H9 (cell line): ENCODE measurements around the gene FUT4. TPM values are rescaled to one million over a fixed set of nuclear protein-coding genes. Genes with fewer than 3 reads are reported as not detected.

Experiments used
- DNase-seq: peaks from one replicate; pipeline ENCODE4 v3.0.0-alpha.2; 2017
- H2AFZ ChIP-seq: one replicate; pipeline ENCODE4 v1.6.1; 2013; ENCODE audit warnings: mild to moderate bottlenecking, low read length, control low read depth, moderate library complexity
- H2AK5ac ChIP-seq: 2 replicates; pipeline ENCODE4 v1.6.1; 2013; ENCODE audit warnings: low read length, control low read depth, mixed read lengths; ENCODE audit not compliant: insufficient read length
- H2BK120ac ChIP-seq: one replicate; pipeline ENCODE4 v1.6.1; 2013; ENCODE audit warnings: low read depth, mild to moderate bottlenecking, low read length, control low read depth, inconsistent platforms; ENCODE audit not compliant: poor library complexity, severe bottlenecking
- H2BK12ac ChIP-seq: 2 replicates; pipeline ENCODE4 v1.6.1; 2013; ENCODE audit warnings: low read length, control low read depth, mixed read lengths, low read depth; ENCODE audit not compliant: insufficient read length
- H2BK15ac ChIP-seq: 2 replicates; pipeline ENCODE4 v1.6.1; 2013; ENCODE audit warnings: low read depth, low read length, control low read depth
- H2BK20ac ChIP-seq: one replicate; pipeline ENCODE4 v1.6.1; 2013; ENCODE audit warnings: low read depth, mild to moderate bottlenecking, low read length, control low read depth, inconsistent platforms; ENCODE audit not compliant: poor library complexity, severe bottlenecking
- H2BK5ac ChIP-seq: 2 replicates; pipeline ENCODE4 v1.6.1; 2013; ENCODE audit warnings: low read length, control low read depth, mixed read lengths; ENCODE audit not compliant: insufficient read length
- H3K14ac ChIP-seq: 2 replicates; pipeline ENCODE4 v1.6.1; 2013; ENCODE audit warnings: low read length, control low read depth; ENCODE audit not compliant: insufficient read depth
- H3K18ac ChIP-seq: 2 replicates; pipeline ENCODE4 v1.6.1; 2013; ENCODE audit warnings: low read depth, mild to moderate bottlenecking, mixed read lengths, low read length, control low read depth; ENCODE audit not compliant: insufficient read length
- H3K23ac ChIP-seq: 2 replicates; pipeline ENCODE4 v1.6.1; 2013; ENCODE audit warnings: low read length, control low read depth, mixed read lengths, low read depth; ENCODE audit not compliant: insufficient read length
- H3K23me2 ChIP-seq: 2 replicates; pipeline ENCODE4 v1.6.1; 2013; ENCODE audit warnings: low read depth, mild to moderate bottlenecking, mixed read lengths, low read length, control low read depth; ENCODE audit not compliant: insufficient read length, poor library complexity, severe bottlenecking
- H3K27ac ChIP-seq: 2 replicates; pipeline ENCODE4 v1.5.1; 2013; ENCODE audit warnings: low read length, control low read depth, mixed read lengths, low read depth; ENCODE audit not compliant: insufficient read length
- H3K27me3 ChIP-seq: 2 replicates; pipeline ENCODE4 v1.6.1; 2013; ENCODE audit warnings: low read length, control low read depth, inconsistent platforms; ENCODE audit not compliant: insufficient read depth
- H3K4ac ChIP-seq: 2 replicates; pipeline ENCODE4 v1.6.1; 2013; ENCODE audit warnings: low read depth, mild to moderate bottlenecking, control low read depth, inconsistent platforms, low read length, moderate library complexity
- H3K4me1 ChIP-seq: 2 replicates; pipeline ENCODE4 v1.6.1; 2013; ENCODE audit warnings: low read length, control low read depth, inconsistent platforms; ENCODE audit not compliant: insufficient read depth
- H3K4me2 ChIP-seq: 2 replicates; pipeline ENCODE4 v1.6.1; 2013; ENCODE audit warnings: low read length, control low read depth, mixed read lengths; ENCODE audit not compliant: insufficient read length, insufficient read depth
- H3K56ac ChIP-seq: 2 replicates; pipeline ENCODE4 v1.6.1; 2013; ENCODE audit warnings: low read depth, mild to moderate bottlenecking, mixed read lengths, low read length, control low read depth; ENCODE audit not compliant: insufficient read length
- H3K79me1 ChIP-seq: 2 replicates; pipeline ENCODE4 v1.6.1; 2013; ENCODE audit warnings: low read depth, mild to moderate bottlenecking, moderate library complexity, low read length, control low read depth, inconsistent platforms; ENCODE audit not compliant: insufficient read depth, poor library complexity, severe bottlenecking
- H3K79me2 ChIP-seq: 2 replicates; pipeline ENCODE4 v1.6.1; 2013; ENCODE audit warnings: low read length, control low read depth, inconsistent platforms; ENCODE audit not compliant: insufficient read depth
- H3K9ac ChIP-seq: 2 replicates; pipeline ENCODE4 v1.6.1; 2013; ENCODE audit warnings: low read length, control low read depth, mixed read lengths; ENCODE audit not compliant: insufficient read length; ENCODE audit errors: extremely low read depth
- H3K9me3 ChIP-seq: one replicate; pipeline ENCODE4 v1.6.1; 2013; ENCODE audit warnings: low read depth, low read length, inconsistent platforms; ENCODE audit not compliant: control insufficient read depth
- H3T11ph ChIP-seq: one replicate; pipeline ENCODE4 v1.6.1; 2013; ENCODE audit warnings: mild to moderate bottlenecking, low read length, control low read depth, inconsistent platforms
- H4K20me1 ChIP-seq: one replicate; pipeline ENCODE4 v1.6.1; 2013; ENCODE audit not compliant: control insufficient read depth, insufficient read length, insufficient read depth
- H4K5ac ChIP-seq: 2 replicates; pipeline ENCODE4 v1.6.1; 2013; ENCODE audit warnings: low read depth, mild to moderate bottlenecking, mixed read lengths, low read length, control low read depth; ENCODE audit not compliant: insufficient read length
- H4K8ac ChIP-seq: replicated peaks from 2 replicates; pipeline ENCODE4 v1.6.1; 2013; ENCODE audit warnings: low read length, control low read depth, mixed read lengths, low read depth; ENCODE audit not compliant: insufficient read length
- H4K91ac ChIP-seq: 2 replicates; pipeline ENCODE4 v1.6.1; 2013; ENCODE audit warnings: low read depth, mild to moderate bottlenecking, moderate library complexity, mixed read lengths, low read length, control low read depth; ENCODE audit not compliant: insufficient read length
- H3K27ac Mint-ChIP-seq, 3 experiments: 2 replicates in 2 of 3; 3 replicates in 1 of 3; pipeline ENCODE4 v1.8.0; 2020 to 2021; ENCODE audit warnings: mixed read lengths in 3 of 3, mild to moderate bottlenecking in 1 of 3, moderate library complexity in 1 of 3
- H3K27me3 Mint-ChIP-seq: 2 replicates; pipeline ENCODE4 v1.8.0; 2021; ENCODE audit warnings: low read depth, mild to moderate bottlenecking, moderate library complexity, mixed read lengths
- H3K36me3 Mint-ChIP-seq, 3 experiments: 2 replicates in 2 of 3; 3 replicates in 1 of 3; pipeline ENCODE4 v1.8.0; 2020 to 2021; ENCODE audit warnings: low read depth in 3 of 3, mixed read lengths in 3 of 3; ENCODE audit not compliant: insufficient read depth in 1 of 3
- H3K4me1 Mint-ChIP-seq, 2 experiments: 2 replicates each; pipeline ENCODE4 v1.8.0; 2020; ENCODE audit warnings: mixed read lengths in 2 of 2
- H3K4me3 Mint-ChIP-seq, 2 experiments: 2 replicates in 1 of 2; 3 replicates in 1 of 2; pipeline ENCODE4 v1.8.0; 2020 to 2021; ENCODE audit warnings: mild to moderate bottlenecking in 2 of 2, mixed read lengths in 2 of 2, moderate library complexity in 1 of 2
- H3K9me3 Mint-ChIP-seq, 2 experiments: 2 replicates in 1 of 2; 3 replicates in 1 of 2; pipeline ENCODE4 v1.8.0; 2020; ENCODE audit warnings: mild to moderate bottlenecking in 2 of 2, mixed read lengths in 2 of 2, moderate library complexity in 1 of 2
- WGBS: extraction: QIAGEN DNeasy Blood & Tissue Kit; methylation state at CpG from one replicate; pipeline ENCODE4 v1.1.7; 2013; ENCODE audit warnings: missing lambda C conversion rate, low lambda C conversion rate, mixed read lengths; ENCODE audit not compliant: insufficient read length; ENCODE audit errors: extremely low coverage; 5-methylcytosine and 5-hydroxymethylcytosine counted together
- total RNA-seq: library from RNA; stranded (reverse); gene quantifications from 2 replicates; pipeline ENCODE4 v1.2.1, GENCODE V29; 2021
- TF ChIP-seq, protein P1 (sequence below): fragments of 200-600 bp; sonication (generic); conservative IDR thresholded peaks from 3 replicates; pipeline ENCODE4 v1.8.0; 2021; ENCODE audit warnings: antibody characterized with exemption, mild to moderate bottlenecking

The FUT4 gene
- total RNA-seq, 1 experiment from 2014 or later, result 5.3 TPM

DNA sequence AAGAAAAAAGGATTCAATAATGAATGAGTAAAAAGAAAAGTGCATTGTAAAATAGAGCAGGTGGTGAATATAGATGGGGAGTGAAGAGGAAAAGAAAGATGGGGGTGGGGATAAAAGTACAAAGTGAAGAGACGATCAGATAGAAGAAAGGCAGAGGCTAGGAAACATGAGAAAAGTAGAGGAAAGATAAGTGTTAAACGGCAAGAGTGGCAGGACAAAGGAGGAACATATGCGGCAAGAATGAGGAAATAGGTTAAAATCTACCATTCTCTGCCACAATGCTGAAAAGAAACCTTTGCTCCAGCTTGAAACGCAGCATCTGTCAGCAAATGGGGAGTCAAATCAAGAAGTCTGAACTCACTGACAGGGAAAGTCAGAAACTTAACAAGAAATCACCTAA, 6.8 kb downstream of the FUT4 start:
- Histone ChIP-seq H4K5ac (no peak overlapping the region), H3K27ac (no peak overlapping the region), H3K4ac (no peak overlapping the region), H2BK120ac (no peak overlapping the region), H3K27me3 (peaks cover 3% of the 10 kb centered on the region; the same call in 1 of the 2 replicates), H3K79me1 (no peaks in the 10 kb centered on the region), H3K18ac (no peak overlapping the region), H3T11ph (no peak overlapping the region), H2BK15ac (no peak overlapping the region), H3K23me2 (peaks cover 6% of the 10 kb centered on the region), H4K91ac (no peak overlapping the region), H3K56ac (no peak overlapping the region), H2BK12ac (no peak overlapping the region), H3K9ac (no peak overlapping the region), H4K8ac (no peak overlapping the region), H3K23ac (no peak overlapping the region), H2AK5ac (no peak overlapping the region), H3K9me3 (no peaks in the 10 kb centered on the region), H3K79me2 (peaks cover 2% of the 10 kb centered on the region; the same call in 1 of the 2 replicates), H4K20me1 (no peaks in the 10 kb centered on the region), H3K4me2 (no peak overlapping the region), H3K14ac (no peak overlapping the region), H2BK5ac (no peak overlapping the region), H2AFZ (no peak overlapping the region), H3K4me1 (no peaks in the 10 kb centered on the region; the same call in none of the 2 replicates), H2BK20ac (no peak overlapping the region)
- H3K27ac Mint-ChIP-seq, result no peak overlapping the region
- TF ChIP-seq, protein P1, sequence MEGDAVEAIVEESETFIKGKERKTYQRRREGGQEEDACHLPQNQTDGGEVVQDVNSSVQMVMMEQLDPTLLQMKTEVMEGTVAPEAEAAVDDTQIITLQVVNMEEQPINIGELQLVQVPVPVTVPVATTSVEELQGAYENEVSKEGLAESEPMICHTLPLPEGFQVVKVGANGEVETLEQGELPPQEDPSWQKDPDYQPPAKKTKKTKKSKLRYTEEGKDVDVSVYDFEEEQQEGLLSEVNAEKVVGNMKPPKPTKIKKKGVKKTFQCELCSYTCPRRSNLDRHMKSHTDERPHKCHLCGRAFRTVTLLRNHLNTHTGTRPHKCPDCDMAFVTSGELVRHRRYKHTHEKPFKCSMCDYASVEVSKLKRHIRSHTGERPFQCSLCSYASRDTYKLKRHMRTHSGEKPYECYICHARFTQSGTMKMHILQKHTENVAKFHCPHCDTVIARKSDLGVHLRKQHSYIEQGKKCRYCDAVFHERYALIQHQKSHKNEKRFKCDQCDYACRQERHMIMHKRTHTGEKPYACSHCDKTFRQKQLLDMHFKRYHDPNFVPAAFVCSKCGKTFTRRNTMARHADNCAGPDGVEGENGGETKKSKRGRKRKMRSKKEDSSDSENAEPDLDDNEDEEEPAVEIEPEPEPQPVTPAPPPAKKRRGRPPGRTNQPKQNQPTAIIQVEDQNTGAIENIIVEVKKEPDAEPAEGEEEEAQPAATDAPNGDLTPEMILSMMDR, result no peak
- DNase-seq, result no peak
- H3K4me1 Mint-ChIP-seq, result peaks cover 11 to 17% of the 10 kb centered on the region in 2 experiments
- H3K27me3 Mint-ChIP-seq, result peaks cover 6% of the 10 kb centered on the region
- H3K36me3 Mint-ChIP-seq, result peaks cover 0 to 3% (median 0%) of the 10 kb centered on the region in 3 experiments; a peak in 1 of 7 replicates
- no peak overlapping the region for H3K4me3 Mint-ChIP-seq
- H3K9me3 Mint-ChIP-seq, result no peaks in the 10 kb centered on the region
- WGBS, result 100% methylated on average over 1 of the region's 4 CpGs
